ENCODE measurements around the gene CDC42EP5.
"Not testable (repeated sequence)": the region's sequence is repeated elsewhere in the genome, so short reads cannot be mapped to it uniquely, and the experiment has no call there.

The CDC42EP5 gene

DNA sequence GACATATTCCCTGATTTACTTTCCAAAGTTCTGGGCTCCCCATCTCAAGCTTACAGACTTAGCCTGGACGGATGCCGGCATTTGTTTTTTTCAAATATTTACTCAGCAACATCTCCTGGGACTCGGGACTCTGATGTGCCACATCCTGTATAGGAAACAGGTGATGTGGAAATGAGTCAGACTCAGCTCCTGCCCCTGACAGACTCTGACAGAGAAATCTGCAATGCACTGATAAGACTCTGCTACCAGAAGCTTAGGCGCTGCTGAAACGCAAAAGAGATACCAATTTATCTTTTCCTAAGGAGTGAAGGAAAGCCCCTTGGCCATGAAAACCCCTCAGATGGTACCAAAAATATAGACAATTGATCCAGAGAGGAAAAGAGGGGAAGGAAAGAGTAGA lies 45.7 kb upstream of the CDC42EP5 start:
- Histone ChIP-seq H3K9ac (ENCODE audit: low read length) (no peak overlapping the region), H3K27me3 (ENCODE audit: insufficient read depth, low read length) (no peaks in the 10 kb centered on the region), H3K4me3 (ENCODE audit: low read depth, low read length, poor library complexity, severe bottlenecking) (no peak overlapping the region), H3K36me3 (ENCODE audit: insufficient read depth, low read length) (no peaks in the 10 kb centered on the region), H4K20me1 (ENCODE audit: insufficient read depth, low read length) (no peaks in the 10 kb centered on the region), H3K27ac (ENCODE audit: low read depth, low read length, poor library complexity, severe bottlenecking) (no peak overlapping the region), H3K4me1 (ENCODE audit: insufficient read depth, low read length, severe bottlenecking) (no peaks in the 10 kb centered on the region), H2AFZ (ENCODE audit: low read length) (no peak overlapping the region), H3K9me2 (ENCODE audit: low read depth, low read length) (no peaks in the 10 kb centered on the region), H3K79me2 (ENCODE audit: insufficient read depth, low read length) (no peaks in the 10 kb centered on the region), H3F3A (ENCODE audit: insufficient read depth, low read length) (no peaks in the 10 kb centered on the region), H3K4me2 (ENCODE audit: low read length) (no peak overlapping the region), H3K9me3 (ENCODE audit: low read length) (no peaks in the 10 kb centered on the region)
- TF ChIP-seq CTCF (IDR thresholded peaks at IDR 0.05; ENCODE audit: low read length) (no peak), EZH2 (IDR thresholded peaks at IDR 0.05; ENCODE audit: borderline replicate concordance, low read length) (no peak)

GRCh38 chr19:54517483-54517882 lies 44.4 kb upstream of the CDC42EP5 start:
- no peak overlapping the region for H3K4me2 ChIP-seq (ENCODE audit: low read length)
- TF ChIP-seq CTCF (IDR thresholded peaks at IDR 0.05; ENCODE audit: low read length) (no peak), EZH2 (IDR thresholded peaks at IDR 0.05; ENCODE audit: borderline replicate concordance, low read length) (no peak)
- no peak overlapping the region for H2AFZ ChIP-seq (ENCODE audit: low read length)
- no peaks in the 10 kb centered on the region for H3K36me3 ChIP-seq (ENCODE audit: insufficient read depth, low read length)
- H3K9me3 ChIP-seq (ENCODE audit: low read length), result no peaks in the 10 kb centered on the region
- H3K4me3 ChIP-seq (ENCODE audit: low read depth, low read length, poor library complexity, severe bottlenecking), result no peak overlapping the region
- no peak overlapping the region for H3K9ac ChIP-seq (ENCODE audit: low read length)
- no peaks in the 10 kb centered on the region for H3F3A ChIP-seq (ENCODE audit: insufficient read depth, low read length)
- H3K9me2 ChIP-seq (ENCODE audit: low read depth, low read length), result no peaks in the 10 kb centered on the region
- no peaks in the 10 kb centered on the region for H3K79me2 ChIP-seq (ENCODE audit: insufficient read depth, low read length)
- no peak overlapping the region for H3K27ac ChIP-seq (ENCODE audit: low read depth, low read length, poor library complexity, severe bottlenecking)
- no peaks in the 10 kb centered on the region for H3K27me3 ChIP-seq (ENCODE audit: insufficient read depth, low read length)
- no peaks in the 10 kb centered on the region for H3K4me1 ChIP-seq (ENCODE audit: insufficient read depth, low read length, severe bottlenecking)
- no peaks in the 10 kb centered on the region for H4K20me1 ChIP-seq (ENCODE audit: insufficient read depth, low read length)

- Histone ChIP-seq H3K9me3 (ENCODE audit: low read length) (no peaks in the 10 kb centered on the region), H3K27me3 (ENCODE audit: insufficient read depth, low read length) (no peaks in the 10 kb centered on the region), H3K27ac (ENCODE audit: low read depth, low read length, poor library complexity, severe bottlenecking) (no peak overlapping the region), H3K9ac (ENCODE audit: low read length) (no peak overlapping the region), H3K36me3 (ENCODE audit: insufficient read depth, low read length) (no peaks in the 10 kb centered on the region), H3K9me2 (ENCODE audit: low read depth, low read length) (no peaks in the 10 kb centered on the region), H3F3A (ENCODE audit: insufficient read depth, low read length) (no peaks in the 10 kb centered on the region), H4K20me1 (ENCODE audit: insufficient read depth, low read length) (no peaks in the 10 kb centered on the region), H3K4me3 (ENCODE audit: low read depth, low read length, poor library complexity, severe bottlenecking) (no peak overlapping the region), H3K4me1 (ENCODE audit: insufficient read depth, low read length, severe bottlenecking) (no peaks in the 10 kb centered on the region), H3K4me2 (ENCODE audit: low read length) (no peak overlapping the region), H2AFZ (ENCODE audit: low read length) (no peak overlapping the region), H3K79me2 (ENCODE audit: insufficient read depth, low read length) (no peaks in the 10 kb centered on the region)
- TF ChIP-seq EZH2 (IDR thresholded peaks at IDR 0.05; ENCODE audit: borderline replicate concordance, low read length), result no peak
- TF ChIP-seq CTCF (IDR thresholded peaks at IDR 0.05; ENCODE audit: low read length), result no peak
These were observed 42.1 kb upstream of the CDC42EP5 start for GRCh38 chr19:54515156-54515555.

- not testable (repeated sequence) for H3K9me2 ChIP-seq (ENCODE audit: low read depth, low read length); H3F3A ChIP-seq (ENCODE audit: insufficient read depth, low read length); H3K27me3 ChIP-seq (ENCODE audit: insufficient read depth, low read length); H3K4me2 ChIP-seq (ENCODE audit: low read length); H3K4me3 ChIP-seq (ENCODE audit: low read depth, low read length, poor library complexity, severe bottlenecking); H3K4me1 ChIP-seq (ENCODE audit: insufficient read depth, low read length, severe bottlenecking); H3K79me2 ChIP-seq (ENCODE audit: insufficient read depth, low read length); H3K9me3 ChIP-seq (ENCODE audit: low read length); H3K36me3 ChIP-seq (ENCODE audit: insufficient read depth, low read length); H2AFZ ChIP-seq (ENCODE audit: low read length); H3K9ac ChIP-seq (ENCODE audit: low read length); H4K20me1 ChIP-seq (ENCODE audit: insufficient read depth, low read length); H3K27ac ChIP-seq (ENCODE audit: low read depth, low read length, poor library complexity, severe bottlenecking)
These were observed 36.3 kb upstream of the CDC42EP5 start for GRCh38 chr19:54509200-54509940.

DNA sequence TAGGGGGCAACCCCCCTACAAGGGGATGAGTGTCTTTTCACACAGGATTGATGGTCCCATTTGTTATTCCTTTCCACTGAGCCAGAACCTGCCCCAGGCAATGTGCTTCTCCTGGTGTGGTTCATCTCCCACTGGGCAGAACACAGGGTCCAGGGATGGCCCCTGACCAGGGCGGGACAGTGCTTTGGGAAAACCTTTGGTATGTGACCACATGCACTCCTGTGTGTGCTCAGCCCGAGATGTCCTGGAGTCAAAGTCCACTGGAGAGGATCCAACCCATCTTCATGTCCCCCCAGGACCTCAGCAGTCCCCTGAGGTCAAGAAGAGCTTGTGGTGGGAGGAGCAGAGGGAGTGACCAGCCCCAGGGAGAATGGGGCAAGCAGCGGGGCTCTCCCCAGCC lies 35.4 kb upstream of the CDC42EP5 start:
- H3K27me3 ChIP-seq (ENCODE audit: insufficient read depth, low read length); H3K9ac ChIP-seq (ENCODE audit: low read length); H3K4me3 ChIP-seq (ENCODE audit: low read depth, low read length, poor library complexity, severe bottlenecking); H3K9me2 ChIP-seq (ENCODE audit: low read depth, low read length); H3K4me1 ChIP-seq (ENCODE audit: insufficient read depth, low read length, severe bottlenecking); H3K36me3 ChIP-seq (ENCODE audit: insufficient read depth, low read length); H3K4me2 ChIP-seq (ENCODE audit: low read length); H4K20me1 ChIP-seq (ENCODE audit: insufficient read depth, low read length); H3K9me3 ChIP-seq (ENCODE audit: low read length); H3K79me2 ChIP-seq (ENCODE audit: insufficient read depth, low read length); H3K27ac ChIP-seq (ENCODE audit: low read depth, low read length, poor library complexity, severe bottlenecking); H3F3A ChIP-seq (ENCODE audit: insufficient read depth, low read length); H2AFZ ChIP-seq (ENCODE audit: low read length): not testable (repeated sequence)

All from OCI-LY1 (cell line).